HG03196 (cell line): ENCODE measurements around the gene CA7.
"Not testable (repeated sequence)": the region's sequence is repeated elsewhere in the genome, so short reads cannot be mapped to it uniquely, and the experiment has no call there.

Source experiments
- ATAC-seq: cut with Tn5 transposase; IDR thresholded peaks from one replicate; pipeline ENCODE4 v1.9.1; 2021; ENCODE audit not compliant: unreplicated experiment

CA7 gene

DNA sequence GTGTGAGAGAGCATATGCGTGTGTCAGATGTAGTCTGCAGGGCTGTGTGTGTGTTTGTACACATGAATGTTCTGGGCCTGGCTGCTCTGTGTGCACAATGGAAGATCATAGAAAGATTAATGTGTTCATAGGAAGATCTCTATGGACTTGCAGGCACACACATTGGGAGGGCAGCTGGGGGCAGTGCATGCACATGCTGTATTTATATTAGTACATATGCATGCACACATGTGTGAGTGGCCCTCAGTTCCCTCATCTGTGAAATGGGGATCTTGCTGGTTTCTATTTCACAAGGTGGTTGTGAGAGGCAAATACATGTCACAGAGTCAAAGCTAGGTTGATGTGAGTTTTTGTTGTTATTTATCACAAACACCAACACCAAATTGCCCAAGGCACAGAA, 2.1 kb downstream of the CA7 start:
- no peak for ATAC-seq

DNA sequence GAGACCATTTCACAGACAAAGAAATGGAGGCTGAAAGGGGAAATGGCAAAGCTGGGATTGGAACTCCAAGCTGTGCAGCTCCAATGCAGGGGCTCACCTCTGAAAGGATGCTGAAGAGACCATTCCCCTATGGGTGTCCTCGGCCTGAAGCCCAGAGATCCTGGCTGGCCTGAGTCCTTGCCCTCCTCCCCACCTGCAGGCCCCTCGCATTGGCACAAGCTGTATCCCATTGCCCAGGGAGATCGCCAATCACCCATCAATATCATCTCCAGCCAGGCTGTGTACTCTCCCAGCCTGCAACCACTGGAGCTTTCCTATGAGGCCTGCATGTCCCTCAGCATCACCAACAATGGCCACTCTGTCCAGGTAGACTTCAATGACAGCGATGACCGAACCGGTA, 2.6 kb downstream of the CA7 start:
- no peak for ATAC-seq

DNA sequence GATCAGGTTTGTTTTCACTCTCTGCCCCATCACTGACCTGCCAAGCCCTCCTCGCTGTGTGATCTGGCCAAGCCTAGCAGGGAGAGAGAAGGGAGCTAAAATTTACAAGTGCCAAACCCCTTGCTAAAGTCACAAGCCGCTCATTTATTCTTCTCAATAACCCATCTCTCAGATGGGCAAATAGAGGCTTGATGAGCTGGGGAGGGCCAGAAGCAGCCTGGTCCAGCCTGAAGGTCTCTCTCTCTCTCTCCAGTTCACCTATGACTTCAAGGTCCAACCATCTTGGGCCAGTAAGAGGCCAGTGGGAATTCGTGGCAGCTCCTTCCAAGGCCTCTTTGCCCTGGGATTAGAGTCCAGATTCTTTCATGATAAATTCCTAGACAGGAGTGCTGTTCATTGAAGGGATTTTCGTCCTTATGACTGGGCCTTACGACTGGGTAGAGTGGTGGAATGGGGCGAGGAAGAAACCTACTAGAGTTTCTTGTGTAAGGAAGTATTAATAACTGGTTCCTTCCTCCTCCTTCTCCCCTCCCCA, 3.4 kb downstream of the CA7 start:
- no peak for ATAC-seq

DNA sequence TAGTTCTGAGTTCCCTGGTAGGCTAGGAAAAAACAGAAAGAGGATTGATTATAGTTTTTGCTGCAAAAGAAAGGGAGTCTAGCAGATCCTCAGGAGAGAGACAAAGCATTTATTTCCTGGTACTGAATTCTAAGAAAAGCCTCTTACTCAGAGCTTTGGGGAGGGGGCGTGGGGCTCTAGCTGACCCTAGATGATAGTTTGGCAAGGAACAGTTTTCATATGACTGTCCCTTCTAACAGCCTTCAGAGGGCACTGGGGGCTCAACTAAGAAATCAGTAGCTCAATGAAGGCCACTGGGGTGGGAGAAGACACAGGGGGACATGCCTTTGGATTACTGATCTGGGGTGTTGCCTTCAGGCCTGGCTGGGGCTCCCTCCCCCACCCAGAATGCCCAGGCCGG, 4.0 kb downstream of the CA7 start:
- no peak for ATAC-seq

DNA sequence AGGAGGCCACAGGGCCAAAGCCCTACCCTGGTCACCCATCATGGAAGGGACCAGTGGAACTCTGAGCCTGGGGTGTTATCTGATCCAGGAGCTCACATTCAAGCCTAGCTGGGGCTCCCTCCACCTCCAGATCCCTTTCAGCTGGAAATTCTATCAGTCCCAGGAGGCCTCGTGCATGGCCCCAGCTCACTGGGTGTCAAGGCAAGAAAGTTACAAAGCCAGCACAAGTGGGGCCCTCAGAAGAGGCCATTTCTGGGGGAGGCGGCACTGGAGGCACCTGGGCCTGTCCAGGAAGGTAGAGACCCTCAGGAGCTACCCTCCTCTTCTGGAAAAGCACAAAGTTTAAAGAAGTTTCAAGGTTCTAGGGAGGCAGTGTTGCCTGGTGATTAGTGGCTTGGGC, 4.8 kb downstream of the CA7 start:
- ATAC-seq, result no peak

DNA sequence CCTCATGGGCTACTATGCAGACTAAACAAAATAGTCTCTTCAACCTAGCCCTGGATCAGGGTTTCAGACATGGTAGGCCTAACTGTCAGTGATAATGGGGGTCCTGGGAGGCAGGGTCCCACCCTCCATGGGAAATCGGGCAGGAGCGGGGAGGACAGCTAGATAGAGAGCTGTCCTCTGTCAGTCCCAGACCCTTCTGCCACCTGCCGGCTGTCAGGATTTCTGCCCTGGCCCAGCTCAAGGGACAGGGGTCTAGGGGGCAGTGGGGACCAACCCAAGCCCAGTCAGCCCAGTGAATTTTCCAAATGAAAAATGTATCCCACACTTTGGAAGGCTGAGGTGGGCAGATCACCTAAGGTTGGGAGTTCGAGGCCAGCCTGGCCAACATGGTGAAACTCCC, 5.3 kb downstream of the CA7 start:
- no peak for ATAC-seq

DNA sequence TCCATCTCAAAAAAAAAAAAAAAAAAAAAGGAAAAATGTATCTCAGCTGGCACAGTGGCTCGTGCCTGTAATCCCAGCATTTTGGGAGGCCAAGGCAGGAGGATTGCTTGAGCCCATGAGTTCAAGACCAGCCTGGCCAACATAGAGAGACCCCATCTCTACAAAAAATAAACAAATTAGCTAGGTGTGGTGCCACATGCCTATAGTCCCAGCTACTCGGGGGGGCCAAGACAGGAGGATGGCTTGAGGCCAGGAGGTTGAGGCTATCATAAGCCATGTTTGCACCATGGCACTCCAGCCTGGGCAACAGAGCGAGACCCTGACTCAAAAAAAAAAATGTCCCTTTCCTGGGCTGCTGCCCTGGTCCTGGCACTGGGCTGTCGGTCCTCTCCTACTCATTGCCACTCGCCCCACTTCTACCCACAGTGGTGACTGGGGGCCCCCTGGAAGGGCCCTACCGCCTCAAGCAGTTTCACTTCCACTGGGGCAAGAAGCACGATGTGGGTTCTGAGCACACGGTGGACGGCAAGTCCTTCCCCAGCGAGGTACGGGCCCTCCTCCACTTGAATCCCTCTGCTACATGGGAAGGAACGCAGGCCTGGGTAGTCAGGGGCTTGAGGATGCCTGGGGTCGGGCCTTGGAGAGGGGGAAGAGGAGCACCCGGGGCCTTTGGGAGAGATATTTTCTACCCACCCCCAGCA, 6.1 kb downstream of the CA7 start:
- no peak for ATAC-seq

DNA sequence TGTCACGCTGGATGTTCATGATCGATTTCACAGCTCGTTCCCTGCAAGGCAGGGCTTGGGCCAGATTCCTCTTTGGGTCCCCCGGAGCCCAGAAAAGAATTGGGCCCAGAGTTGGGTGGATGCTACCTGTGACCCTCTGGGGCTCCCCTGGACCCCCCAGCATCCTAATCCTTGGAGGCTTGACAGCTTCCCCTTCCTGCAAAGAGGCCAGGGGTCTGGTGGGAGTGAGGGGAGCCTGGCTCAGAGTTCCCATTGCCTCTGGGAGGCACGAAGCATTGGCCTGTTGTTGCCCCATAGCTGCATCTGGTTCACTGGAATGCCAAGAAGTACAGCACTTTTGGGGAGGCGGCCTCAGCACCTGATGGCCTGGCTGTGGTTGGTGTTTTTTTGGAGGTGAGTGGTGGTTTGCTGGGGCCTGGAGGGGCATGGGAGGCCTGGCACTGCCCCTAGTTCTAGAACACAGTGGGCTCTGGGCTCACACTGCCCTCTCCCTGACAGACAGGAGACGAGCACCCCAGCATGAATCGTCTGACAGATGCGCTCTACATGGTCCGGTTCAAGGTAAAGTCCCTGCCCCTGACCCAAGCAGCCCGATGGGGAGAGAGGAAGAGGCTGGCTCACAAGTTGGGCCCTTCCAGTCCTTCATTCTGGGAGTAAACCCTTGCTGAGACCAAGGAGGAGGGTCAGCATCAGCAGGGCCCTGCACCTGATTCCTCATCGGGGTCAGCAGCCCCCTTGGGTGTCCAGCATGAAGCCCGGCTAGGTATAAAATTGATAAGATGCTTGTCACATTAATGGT, 7.2 kb downstream of the CA7 start:
- no peak for ATAC-seq

DNA sequence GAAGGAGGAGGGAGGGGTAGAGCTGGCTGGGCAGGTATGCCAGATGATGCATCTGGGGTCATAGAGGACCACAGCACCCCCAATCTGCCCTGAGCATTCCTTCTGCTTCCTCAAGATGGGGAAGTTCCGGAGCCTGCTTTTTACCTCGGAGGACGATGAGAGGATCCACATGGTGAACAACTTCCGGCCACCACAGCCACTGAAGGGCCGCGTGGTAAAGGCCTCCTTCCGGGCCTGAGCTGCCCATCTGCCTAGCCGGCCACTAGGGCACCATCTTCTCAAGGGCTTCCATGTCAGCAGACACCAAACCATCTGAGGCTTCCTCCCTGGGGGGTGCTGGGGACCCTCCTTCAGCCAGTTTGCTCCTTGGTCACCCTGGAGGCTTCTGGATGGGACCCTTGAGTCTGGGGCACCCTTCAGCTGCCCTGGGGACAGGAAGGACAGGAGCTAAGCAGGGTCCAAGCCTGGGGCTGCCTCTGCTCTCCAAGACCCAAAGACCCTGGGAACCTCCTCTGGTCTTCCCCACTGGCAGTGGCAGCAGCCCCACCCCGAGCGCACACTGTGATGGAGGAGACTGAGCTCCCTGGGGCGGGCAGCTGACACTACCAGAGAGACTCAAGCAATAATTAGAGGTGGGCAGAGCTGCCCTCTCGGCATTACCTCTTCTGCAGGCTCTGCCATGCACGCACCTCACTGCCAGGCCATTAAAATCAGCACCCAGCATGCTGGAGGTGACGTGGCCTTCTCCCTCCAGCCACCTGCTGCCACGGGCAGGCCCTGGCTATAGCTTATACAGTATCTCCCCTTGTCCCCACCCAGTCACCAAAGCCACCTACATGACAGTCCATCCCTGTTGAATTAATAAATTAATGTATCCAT, 9.3 kb downstream of the CA7 start:
- no peak for ATAC-seq

DNA sequence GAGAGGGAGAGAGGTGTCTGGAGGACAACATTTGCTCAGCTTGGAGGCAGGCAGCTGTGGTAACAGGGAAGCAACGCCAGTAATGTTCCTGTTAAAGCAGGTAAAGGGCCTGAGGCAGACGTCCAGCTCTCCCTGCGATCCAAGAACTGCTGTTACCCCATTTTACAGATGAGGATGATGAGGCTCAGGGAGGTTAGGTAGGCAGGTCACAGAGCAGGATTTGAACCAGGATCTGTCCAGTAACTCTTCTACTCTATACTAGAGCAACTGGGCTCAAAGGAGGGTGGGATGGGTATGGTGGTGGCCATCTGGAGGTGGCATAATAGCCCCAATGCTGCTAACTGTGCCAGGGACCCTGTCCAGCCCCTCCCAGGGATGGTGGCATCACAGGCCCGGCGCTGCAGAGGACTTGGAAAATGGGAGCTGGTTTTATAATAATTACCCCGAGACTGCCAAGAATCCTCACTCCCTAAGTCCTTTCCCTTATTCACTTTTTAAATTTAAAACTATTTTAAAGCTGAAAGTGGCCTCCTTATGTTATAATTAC, 12.0 kb downstream of the CA7 start:
- ATAC-seq, result no peak

DNA sequence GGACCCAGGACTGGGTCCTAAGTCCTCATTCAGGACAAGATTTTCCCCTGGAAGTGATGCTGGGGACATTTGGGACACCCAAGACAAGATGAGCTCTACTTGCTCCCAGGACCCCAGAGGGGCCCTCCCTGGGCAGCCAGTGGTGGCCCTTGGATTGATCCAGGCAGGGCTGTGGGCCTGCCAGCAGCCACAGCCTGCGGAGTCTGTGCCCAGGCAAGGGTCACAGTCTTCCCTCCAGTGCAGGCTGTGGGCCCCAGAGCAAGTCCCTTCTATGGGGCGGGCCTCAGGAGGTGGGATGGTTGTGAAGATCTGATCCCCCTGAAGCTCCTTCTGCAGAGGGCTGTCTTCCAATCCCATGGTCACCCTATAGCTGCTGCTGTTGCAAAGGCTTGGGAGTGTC, 12.6 kb downstream of the CA7 start:
- no peak for ATAC-seq

DNA sequence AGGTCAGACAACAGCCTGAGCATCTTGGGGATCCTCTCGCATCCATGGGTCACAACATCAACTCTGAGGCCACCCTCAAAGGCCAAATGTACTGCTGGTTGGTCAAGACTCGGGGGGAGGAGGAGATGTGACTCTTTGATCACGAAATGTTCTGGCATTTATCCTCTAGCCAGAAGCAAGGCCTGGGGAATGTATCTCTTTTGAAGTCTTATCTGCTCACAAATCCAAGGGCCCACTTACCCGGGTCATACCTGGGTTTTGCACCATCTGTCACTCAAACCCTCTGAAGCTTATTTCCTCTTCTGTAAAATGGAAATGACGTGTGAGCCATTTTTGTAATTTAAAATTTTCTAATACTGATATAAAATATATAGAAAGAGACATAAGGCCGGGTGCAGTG, 13.2 kb downstream of the CA7 start:
- ATAC-seq, result no peak

DNA sequence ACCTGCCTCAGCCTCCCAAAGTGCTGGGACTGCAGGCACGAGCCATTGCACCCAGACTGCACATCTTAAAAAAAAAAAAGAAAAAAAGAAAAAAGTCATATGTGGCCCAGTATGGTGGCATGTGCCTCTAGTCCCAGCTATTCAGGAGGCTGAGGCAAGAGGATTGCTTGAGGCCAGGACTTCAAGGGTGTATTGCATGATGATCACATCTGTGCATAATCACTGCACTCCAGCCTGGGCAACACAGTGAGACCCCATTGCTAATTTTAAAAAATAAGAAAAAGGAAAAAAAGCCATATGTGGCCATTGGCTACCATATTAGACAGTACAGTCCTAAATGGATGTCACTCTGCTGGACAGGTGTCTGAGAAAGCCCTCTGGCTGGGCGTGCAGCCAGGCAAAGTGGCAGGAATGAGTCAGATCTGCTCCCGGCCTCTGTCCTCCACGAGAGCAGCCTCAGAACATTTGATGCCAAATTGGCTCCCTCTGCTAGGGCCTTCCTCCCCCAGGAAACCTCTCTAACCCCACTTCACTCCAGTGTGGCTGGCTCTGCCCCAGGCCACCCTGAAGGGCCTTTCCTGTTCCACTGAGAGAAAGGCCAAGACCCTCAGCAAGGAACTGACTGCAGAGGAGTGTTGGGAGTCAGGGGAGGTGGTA, 14.7 kb downstream of the CA7 start:
- no peak for ATAC-seq

DNA sequence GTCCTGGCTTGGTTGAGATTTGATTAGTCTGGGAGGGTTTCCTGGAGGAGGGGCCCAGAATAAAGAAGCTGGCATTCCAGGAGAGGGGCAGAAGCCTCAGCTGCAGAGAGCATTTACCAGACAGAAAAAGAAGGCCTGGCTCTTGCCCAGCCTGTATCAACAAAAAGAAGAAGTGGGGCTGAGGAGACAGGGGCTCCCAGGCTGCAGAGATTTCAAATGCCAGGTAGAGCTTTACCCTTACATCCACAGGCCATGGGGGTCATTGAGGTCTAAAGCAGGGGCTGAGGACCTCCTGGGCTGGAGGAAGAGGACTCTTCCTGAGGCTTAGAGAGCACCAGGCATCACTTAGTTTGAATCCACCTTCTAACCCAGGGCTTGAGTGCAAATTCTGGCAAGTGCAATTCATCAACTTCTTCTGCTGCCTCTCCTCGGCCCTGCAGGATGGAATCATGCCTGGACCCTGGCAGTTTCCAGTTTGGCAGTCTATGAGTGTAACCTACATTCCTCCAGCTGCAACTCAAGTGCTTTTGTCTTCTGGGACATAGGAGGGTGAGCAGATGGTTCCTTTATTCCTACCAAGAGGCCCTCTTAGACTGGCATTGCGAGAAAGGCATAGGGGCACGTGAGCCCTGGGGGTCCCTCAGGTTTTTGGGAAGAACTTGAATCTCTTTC, 15.3 kb downstream of the CA7 start:
- ATAC-seq, result no peak

DNA sequence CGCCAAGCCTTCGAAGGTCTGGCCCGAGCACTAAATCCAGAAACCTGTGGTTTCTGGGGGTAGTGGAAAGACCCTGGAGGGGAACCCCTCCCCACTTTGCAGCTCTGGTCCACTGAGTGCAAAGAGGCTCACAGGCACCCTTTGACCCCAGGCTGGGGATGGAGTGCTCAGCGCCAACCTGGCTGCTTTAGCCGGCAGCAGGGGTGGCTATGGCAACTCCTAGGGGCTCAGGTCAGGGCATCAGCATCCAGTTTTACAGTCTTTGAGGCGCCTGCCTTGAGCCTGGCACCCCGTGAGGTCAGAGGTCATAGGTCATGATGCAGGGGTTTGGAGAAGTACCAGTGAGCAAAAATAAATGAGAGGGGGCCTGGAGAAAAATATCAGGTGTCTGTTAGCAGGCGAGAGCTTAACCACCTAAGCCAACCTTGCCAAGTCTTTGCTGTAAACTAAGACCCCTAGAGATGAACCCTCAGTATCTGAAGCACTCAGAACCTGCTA, 17.9 kb downstream of the CA7 start:
- ATAC-seq, result no peak

DNA sequence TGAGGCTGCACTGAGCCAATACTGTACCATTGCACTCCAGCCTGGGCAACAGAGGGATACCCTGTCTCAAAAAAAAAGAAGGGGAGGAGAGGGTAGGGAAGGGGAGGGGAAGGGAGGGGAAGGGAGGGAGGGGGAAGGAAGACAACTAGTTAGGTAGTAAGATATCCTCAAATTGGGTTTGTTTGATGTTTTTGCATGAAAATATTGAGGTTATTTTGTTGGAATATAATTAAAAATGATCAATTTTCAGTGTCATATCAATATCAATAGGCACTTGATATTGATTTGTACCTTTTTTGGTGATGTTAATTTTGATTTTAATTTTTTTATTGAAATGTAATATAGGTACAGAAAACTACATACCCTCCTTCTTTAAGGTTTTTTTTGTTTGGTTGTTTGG, 19.5 kb downstream of the CA7 start:
- no peak for ATAC-seq

DNA sequence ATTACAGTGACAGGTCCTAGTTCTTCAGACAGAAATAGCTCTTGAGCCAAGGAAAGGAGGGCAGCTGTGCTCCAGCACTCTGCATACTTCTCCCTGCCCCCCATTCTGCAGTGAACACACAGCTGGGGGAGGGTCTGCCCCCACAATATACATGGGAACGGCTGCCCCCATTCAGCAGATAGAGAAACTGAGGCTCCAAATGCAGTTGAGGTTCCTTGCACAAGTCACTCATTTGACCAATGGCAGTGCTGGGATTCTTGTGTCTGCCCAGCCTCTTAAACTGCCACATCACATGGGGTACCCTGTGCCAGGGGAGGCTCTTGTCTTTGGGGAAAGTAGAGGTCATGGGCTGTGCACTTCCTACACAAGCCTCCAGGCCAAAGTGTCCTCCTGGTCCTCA, 25.2 kb downstream of the CA7 start:
- no peak for ATAC-seq

DNA sequence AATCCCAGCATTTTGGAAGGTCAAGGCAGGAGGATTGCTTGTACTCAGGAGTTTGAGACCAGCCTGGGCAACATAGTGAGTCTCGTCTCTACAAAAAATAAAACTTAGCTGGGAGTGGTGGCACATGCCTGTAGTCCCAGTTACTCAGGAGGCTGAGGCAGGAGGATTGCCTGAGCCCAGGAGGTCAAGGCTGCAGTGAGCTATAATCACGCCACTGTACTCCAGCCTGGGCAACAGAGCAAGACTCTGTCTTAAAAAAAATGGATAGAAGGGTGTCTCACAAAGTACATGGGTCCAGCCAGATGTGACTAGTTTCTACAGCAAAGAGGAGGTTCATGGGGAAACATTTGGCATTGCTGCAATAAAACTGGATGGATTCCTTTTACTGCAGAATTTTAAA, 27.1 kb downstream of the CA7 start:
- not testable (repeated sequence) for ATAC-seq

DNA sequence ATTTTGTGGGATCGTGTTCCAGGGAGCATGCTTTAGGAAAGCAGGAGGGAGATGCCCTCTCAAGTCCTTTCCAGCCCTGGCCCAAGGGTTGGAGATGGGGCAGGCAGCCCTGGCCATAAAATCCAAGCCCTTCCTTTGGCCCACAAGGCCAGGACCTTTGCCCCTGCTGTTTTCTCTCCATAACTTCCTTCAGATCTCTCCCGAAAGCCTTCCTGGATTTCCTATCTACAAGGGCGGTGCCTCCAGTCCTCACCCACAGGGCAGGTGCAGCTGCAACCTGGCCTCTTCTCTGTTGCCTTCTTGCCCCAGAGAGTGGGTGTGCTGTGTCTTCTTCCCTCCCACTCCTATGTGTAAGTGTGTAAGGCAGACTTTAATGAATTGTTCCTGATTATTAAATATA, 27.6 kb downstream of the CA7 start:
- ATAC-seq, result no peak

DNA sequence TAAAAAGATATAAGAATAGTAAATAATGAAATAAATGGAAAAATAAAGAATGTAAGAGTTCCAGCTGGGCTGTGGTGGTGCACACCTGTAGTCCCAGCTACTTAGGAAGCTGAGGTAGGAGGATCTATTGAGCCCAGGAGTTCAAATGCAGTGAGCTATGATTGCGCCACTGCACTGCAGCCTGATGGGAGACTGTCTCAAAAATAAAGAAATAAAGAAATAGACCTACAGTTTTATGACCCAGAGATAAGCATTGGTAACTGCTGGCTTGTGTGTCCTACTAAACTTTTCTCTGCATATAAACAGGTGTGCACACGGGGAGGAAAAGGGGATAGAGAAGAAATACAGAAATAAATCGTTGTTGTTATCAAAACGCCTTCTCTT, 28.3 kb downstream of the CA7 start:
- no peak for ATAC-seq
